Measurements from ENCODE around the gene HSF2BP.
"Not testable (repeated sequence)": the region's sequence is repeated elsewhere in the genome, so short reads cannot be mapped to it uniquely, and the experiment has no call there.

HSF2BP gene

DNA sequence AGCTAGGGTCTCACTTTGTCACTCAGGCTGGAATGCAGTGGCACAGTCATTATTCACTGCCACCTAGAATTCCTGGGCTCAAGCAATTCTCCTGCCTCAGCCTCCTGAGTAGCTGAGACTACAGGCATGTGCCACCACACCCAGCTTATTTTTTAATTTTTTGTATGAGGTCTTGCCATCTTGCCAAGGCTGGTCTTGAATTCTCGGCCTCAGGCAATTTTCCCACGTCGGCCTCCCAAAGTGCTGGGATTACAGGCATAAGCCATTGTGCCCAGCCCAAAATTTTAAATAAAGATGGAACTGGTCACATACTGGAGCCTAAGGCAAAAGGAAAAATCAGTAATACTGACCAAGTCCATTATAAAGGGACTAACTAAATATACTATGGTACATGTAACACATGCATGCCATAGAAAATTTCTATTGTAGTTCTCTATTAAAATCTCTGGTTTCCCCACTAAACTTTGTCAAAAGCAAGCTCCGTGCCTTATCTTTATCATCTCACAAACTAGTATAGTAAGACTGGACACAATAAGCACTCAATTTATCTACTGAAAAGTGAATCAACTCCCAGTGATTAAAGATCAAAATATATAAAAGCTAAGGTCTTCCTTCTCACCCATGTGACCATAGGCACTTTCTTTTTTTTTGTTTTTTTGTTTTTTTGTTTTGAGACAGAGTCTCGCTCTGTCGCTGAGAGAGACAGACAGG, 61.6 kb downstream of the HSF2BP start:
- DNase-seq (ENCODE audit: extremely low read depth, low read depth): no peak
- TF ChIP-seq CTCF (IDR thresholded peaks at IDR 0.05; ENCODE audit: low read depth, low read length, missing control alignments): no peak

DNA sequence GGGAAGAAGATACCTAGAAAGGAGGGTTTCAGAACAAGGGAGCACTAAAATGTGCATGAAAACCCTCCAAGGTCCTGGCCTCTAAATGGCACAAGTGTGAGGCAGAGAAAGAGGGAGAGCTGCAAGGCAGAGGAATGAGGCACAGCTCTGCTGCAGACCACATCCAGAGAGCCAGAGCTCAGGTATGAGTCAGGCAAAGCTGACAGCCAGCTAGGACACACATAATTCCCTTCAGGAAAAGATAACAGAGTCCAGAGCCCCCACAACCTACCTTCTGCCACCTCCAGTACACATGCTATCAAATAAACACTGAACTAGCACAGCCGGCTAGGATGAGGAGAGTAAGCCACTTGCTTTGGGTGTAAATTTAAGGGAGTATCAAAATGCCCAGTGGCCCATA, 62.2 kb downstream of the HSF2BP start:
- DNase-seq (ENCODE audit: extremely low read depth, low read depth): no peak

More for the DNA sequence above, 61.6 kb downstream of the HSF2BP start:
- H3K4me3 ChIP-seq (replicated peaks; ENCODE audit: low read depth, low read length): no peak overlapping the region

DNA sequence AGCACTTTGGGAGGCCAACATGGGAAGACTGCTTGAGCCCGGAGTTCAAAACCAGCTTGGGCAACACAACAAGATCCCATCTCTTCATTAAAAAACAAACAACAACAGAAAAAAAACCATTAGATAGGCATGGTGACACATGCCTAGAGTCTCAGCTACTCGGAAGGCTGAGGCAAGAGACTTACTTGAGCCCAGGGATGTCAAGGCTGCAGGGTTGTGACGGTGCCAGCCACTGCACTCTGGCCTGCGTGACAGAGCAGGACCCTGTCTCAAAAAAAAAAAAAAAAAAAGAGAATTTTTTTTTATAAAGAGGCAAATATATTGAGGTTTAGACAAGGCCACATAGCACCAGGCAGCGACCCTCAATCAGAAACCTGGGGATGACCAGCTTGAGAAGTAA, 62.7 kb downstream of the HSF2BP start:
- no peak for TF ChIP-seq CTCF (IDR thresholded peaks at IDR 0.05; ENCODE audit: low read depth, low read length, missing control alignments)
- no peak overlapping the region for H3K4me3 ChIP-seq (replicated peaks; ENCODE audit: low read depth, low read length)
- DNase-seq (ENCODE audit: extremely low read depth, low read depth): no peak

More for the DNA sequence above, 62.2 kb downstream of the HSF2BP start:
- no peak overlapping the region for H3K4me3 ChIP-seq (replicated peaks; ENCODE audit: low read depth, low read length)
- no peak for TF ChIP-seq CTCF (IDR thresholded peaks at IDR 0.05; ENCODE audit: low read depth, low read length, missing control alignments)

GRCh38 chr21:43595769-43596168, 63.5 kb downstream of the HSF2BP start:
- H3K4me3 ChIP-seq (replicated peaks; ENCODE audit: low read depth, low read length); DNase-seq (ENCODE audit: extremely low read depth, low read depth): not testable (repeated sequence)

- DNase-seq (ENCODE audit: extremely low read depth, low read depth): no peak
- TF ChIP-seq CTCF (IDR thresholded peaks at IDR 0.05; ENCODE audit: low read depth, low read length, missing control alignments): no peak
- H3K4me3 ChIP-seq (replicated peaks; ENCODE audit: low read depth, low read length): no peak overlapping the region
Measured at GRCh38 chr21:43593078-43593477, 66.2 kb downstream of the HSF2BP start.

DNA sequence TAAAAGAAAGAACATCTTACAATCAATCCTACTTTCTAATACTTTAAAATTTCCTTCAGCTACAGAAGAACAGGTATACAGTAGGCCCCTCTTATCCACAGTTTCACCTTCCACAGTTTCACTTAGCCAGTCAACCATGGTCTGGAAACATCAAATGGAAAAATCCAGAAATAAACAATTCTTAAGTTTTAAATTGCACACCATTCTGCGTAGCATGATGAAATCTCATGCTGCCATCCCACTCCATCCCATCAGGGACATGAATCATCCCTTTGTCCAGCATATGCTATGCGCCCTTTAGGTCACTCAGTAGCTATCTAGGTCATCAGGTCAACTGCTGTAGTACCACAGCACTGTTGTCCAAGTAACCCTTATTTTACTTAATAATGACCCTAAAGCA, 67.7 kb downstream of the HSF2BP start:
- no peak for TF ChIP-seq CTCF (IDR thresholded peaks at IDR 0.05; ENCODE audit: low read depth, low read length, missing control alignments)
- no peak overlapping the region for H3K4me3 ChIP-seq (replicated peaks; ENCODE audit: low read depth, low read length)
- DNase-seq (ENCODE audit: extremely low read depth, low read depth): no peak

GRCh38 chr21:43590194-43590593, 69.1 kb downstream of the HSF2BP start:
- H3K4me3 ChIP-seq (replicated peaks; ENCODE audit: low read depth, low read length): no peak overlapping the region
- no peak for TF ChIP-seq CTCF (IDR thresholded peaks at IDR 0.05; ENCODE audit: low read depth, low read length, missing control alignments)
- DNase-seq (ENCODE audit: extremely low read depth, low read depth): no peak

All from HFF-Myc (cell line).